ENCODE results near the gene BRME1.

The BRME1 gene

DNA sequence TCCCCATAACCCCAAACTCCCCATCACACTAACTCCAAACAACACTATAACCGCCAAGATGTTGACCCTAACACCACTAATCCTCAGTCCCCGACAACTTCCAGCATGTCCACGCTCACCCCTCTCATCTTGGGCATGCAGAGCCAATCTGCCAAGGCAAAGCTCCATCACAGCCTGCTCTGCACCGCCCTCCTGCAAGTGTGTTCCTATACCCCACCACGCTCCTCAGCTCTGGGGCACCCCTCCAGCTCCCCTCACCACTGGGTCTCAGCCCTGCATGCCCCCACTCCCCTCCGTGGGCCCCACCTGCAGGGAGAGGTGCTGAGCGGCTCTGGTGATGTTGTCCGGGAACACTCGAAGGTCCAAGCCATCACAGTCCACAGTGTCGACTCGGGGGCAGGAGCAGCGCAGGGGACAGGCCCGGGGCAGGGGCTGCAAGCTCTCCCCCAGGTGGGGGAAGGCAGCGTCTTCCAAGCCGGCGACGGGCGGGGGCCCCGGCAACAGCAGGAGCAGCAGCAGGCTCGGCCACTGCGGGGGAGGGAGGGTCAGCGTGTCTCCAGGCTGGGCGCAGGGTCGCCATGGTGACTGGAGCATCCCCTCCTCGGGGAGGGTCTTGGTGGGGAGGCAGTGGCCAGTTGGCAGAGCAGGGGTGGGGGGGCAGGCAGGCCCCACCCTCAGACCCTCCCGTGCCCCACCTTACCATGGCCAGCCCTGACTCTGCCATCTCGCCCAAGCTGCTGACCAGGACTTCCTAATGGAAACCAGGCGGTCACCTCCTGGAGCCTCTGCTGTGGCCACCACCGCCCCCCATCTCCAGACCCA is 31.8 kb upstream of the BRME1 start:
- Histone ChIP-seq H3K9me3 (ENCODE audit: insufficient read depth, low read length, severe bottlenecking) (no peaks in the 10 kb centered on the region), H4K20me1 (ENCODE audit: insufficient read depth, low read length) (no peaks in the 10 kb centered on the region), H3K4me1 (ENCODE audit: insufficient read depth, low read length) (no peaks in the 10 kb centered on the region), H3K27ac (ENCODE audit: low read length) (no peak overlapping the region), H3K79me2 (ENCODE audit: insufficient read depth, low read length) (no peaks in the 10 kb centered on the region), H3K27me3 (ENCODE audit: insufficient read depth, low read length, poor library complexity) (no peaks in the 10 kb centered on the region), H2AFZ (ENCODE audit: low read depth, low read length) (no peak overlapping the region), H3K36me3 (ENCODE audit: insufficient read depth, low read length) (no peaks in the 10 kb centered on the region), H3K9ac (ENCODE audit: low read depth, low read length) (no peak overlapping the region), H3K4me2 (ENCODE audit: insufficient read depth, low read length) (no peak overlapping the region), H3K4me3 (ENCODE audit: low read depth in 1 of 2, low read length in 2 of 2) (no peak overlapping the region)
- no peak for DNase-seq
- TF ChIP-seq EZH2 (IDR thresholded peaks at IDR 0.05; ENCODE audit: borderline replicate concordance, low read depth, low read length, severe bottlenecking) (no peak), CTCF (IDR thresholded peaks at IDR 0.05; ENCODE audit: borderline replicate concordance, extremely low read depth, low read length, poor library complexity, severe bottlenecking) (no peak)
- ATAC-seq (ENCODE audit: insufficient read depth, low read depth): no peak

- no peak overlapping the region for H3K4me3 ChIP-seq (ENCODE audit: low read depth in 1 of 2, low read length in 2 of 2)
- no peak overlapping the region for H3K9ac ChIP-seq (ENCODE audit: low read depth, low read length)
- H3K4me2 ChIP-seq (ENCODE audit: insufficient read depth, low read length): no peak overlapping the region
- DNase-seq (no peak), ATAC-seq (ENCODE audit: insufficient read depth, low read depth) (no peak)
- H2AFZ ChIP-seq (ENCODE audit: low read depth, low read length): no peak overlapping the region
- H3K36me3 ChIP-seq (ENCODE audit: insufficient read depth, low read length): peaks cover 7% of the 10 kb centered on the region
- TF ChIP-seq EZH2 (IDR thresholded peaks at IDR 0.05; ENCODE audit: borderline replicate concordance, low read depth, low read length, severe bottlenecking) (no peak), CTCF (IDR thresholded peaks at IDR 0.05; ENCODE audit: borderline replicate concordance, extremely low read depth, low read length, poor library complexity, severe bottlenecking) (no peak)
- no peaks in the 10 kb centered on the region for H4K20me1 ChIP-seq (ENCODE audit: insufficient read depth, low read length)
- H3K27me3 ChIP-seq (ENCODE audit: insufficient read depth, low read length, poor library complexity): no peaks in the 10 kb centered on the region
- no peaks in the 10 kb centered on the region for H3K9me3 ChIP-seq (ENCODE audit: insufficient read depth, low read length, severe bottlenecking)
- H3K27ac ChIP-seq (ENCODE audit: low read length): no peak overlapping the region
- H3K4me1 ChIP-seq (ENCODE audit: insufficient read depth, low read length): no peaks in the 10 kb centered on the region
- H3K79me2 ChIP-seq (ENCODE audit: insufficient read depth, low read length): no peaks in the 10 kb centered on the region
Measured at GRCh38 chr19:13935765-13936510, 30.0 kb upstream of the BRME1 start.

GRCh38 chr19:13934785-13935109 is 28.8 kb upstream of the BRME1 start:
- ATAC-seq (ENCODE audit: insufficient read depth, low read depth): no peak

More at GRCh38 chr19:13934785-13935109, 28.8 kb upstream of the BRME1 start:
- no peak overlapping the region for H2AFZ ChIP-seq (ENCODE audit: low read depth, low read length)
- TF ChIP-seq EZH2 (IDR thresholded peaks at IDR 0.05; ENCODE audit: borderline replicate concordance, low read depth, low read length, severe bottlenecking) (no peak), CTCF (IDR thresholded peaks at IDR 0.05; ENCODE audit: borderline replicate concordance, extremely low read depth, low read length, poor library complexity, severe bottlenecking) (no peak)
- H3K27me3 ChIP-seq (ENCODE audit: insufficient read depth, low read length, poor library complexity): no peaks in the 10 kb centered on the region
- H3K4me1 ChIP-seq (ENCODE audit: insufficient read depth, low read length): no peaks in the 10 kb centered on the region
- no peaks in the 10 kb centered on the region for H3K79me2 ChIP-seq (ENCODE audit: insufficient read depth, low read length)
- no peaks in the 10 kb centered on the region for H3K9me3 ChIP-seq (ENCODE audit: insufficient read depth, low read length, severe bottlenecking)
- peaks cover 12% of the 10 kb centered on the region for H3K36me3 ChIP-seq (ENCODE audit: insufficient read depth, low read length)
- no peaks in the 10 kb centered on the region; the same call in 1 of the 2 replicates for H4K20me1 ChIP-seq (ENCODE audit: insufficient read depth, low read length)
- DNase-seq: no peak
- H3K27ac ChIP-seq (ENCODE audit: low read length): no peak overlapping the region
- H3K9ac ChIP-seq (ENCODE audit: low read depth, low read length): no peak overlapping the region
- no peak overlapping the region for H3K4me3 ChIP-seq (ENCODE audit: low read depth in 1 of 2, low read length in 2 of 2)
- no peak overlapping the region for H3K4me2 ChIP-seq (ENCODE audit: insufficient read depth, low read length)
